ENCODE data around the gene IL1RL2. TPM values are rescaled to one million over a fixed set of nuclear protein-coding genes. Genes with fewer than 3 reads are reported as not detected.
A peak's percentile ranks its signal among the peaks of the same experiment; 100 is the strongest.

IL1RL2 gene
- total and polyA plus RNA-seq, 4 donors = 0.28 to 2.0 (median 1.2) TPM

DNA sequence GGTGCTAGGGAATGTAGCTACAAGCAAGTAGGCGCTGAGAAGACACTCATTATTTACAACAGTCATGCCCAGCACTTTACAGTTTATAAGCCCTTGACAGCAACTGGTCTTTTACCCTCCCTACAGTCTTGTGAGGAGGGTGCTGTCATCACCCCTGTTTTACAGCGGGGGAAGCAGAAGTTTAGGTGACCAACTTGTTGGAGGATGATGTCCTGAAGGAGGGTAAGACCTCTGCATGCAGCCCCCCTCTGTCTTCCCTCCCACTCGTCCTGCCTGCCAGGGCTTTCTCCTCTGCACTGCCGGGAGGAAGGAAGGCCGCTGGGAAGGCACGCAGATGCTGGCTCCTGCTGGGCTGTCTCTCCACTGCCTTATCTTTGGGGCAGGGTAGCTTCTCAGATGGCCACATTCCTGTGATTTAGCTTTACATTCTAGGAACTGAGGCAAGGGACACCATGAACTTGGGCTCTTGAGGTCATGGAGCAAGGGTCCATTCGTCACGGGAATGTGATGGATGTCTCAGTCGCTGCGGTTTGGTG is 43.3 kb upstream of the IL1RL2 start:
- H3K36me3 ChIP-seq (ENCODE audit: control insufficient read depth, insufficient read depth, low read length) = no peaks in the 10 kb centered on the region
- H3K27ac ChIP-seq (ENCODE audit: low read depth, low read length) = no peak overlapping the region
- H3K27me3 ChIP-seq (ENCODE audit: control insufficient read depth, insufficient read depth, low read length) = peaks cover 20% of the 10 kb centered on the region
- peaks cover 8% of the 10 kb centered on the region for H3K4me1 ChIP-seq (ENCODE audit: control insufficient read depth, insufficient read depth, low read length)
- no peaks in the 10 kb centered on the region for H3K9me3 ChIP-seq (ENCODE audit: control insufficient read depth, insufficient read depth, low read length)
- 76% methylated on average over 8 of the region's 10 CpGs for WGBS (ENCODE audit: insufficient coverage)
- peak in 1 of 6 donors; percentile 6 for DNase-seq (ENCODE audit: low read depth in 4 of 6, low spot score in 6 of 6)
- H3K4me3 ChIP-seq (ENCODE audit: low read depth, low read length) = peak overlapping the region; percentile 51

DNA sequence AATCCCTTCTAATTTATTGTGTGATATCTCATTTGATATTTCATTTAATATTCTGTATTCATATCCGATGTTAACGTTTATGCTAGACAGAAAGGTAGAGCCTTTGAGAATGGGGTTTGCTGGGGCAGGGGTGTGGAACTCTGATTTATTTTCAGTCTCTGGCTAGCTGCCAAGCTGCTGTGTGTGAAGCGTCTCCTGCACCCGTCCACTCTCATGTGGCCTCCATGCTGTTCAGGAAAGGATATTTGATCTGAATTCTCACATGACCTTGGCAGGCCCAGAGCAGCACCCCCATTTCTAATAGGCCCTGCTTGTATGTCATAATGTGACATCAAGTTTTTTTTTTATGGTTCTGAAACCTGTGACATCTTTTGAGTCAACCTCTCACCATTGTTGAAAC is 42.7 kb upstream of the IL1RL2 start:
- Histone ChIP-seq H3K4me3 (ENCODE audit: low read depth, low read length) (no peak overlapping the region), H3K36me3 (ENCODE audit: control insufficient read depth, insufficient read depth, low read length) (no peaks in the 10 kb centered on the region), H3K27me3 (ENCODE audit: control insufficient read depth, insufficient read depth, low read length) (peaks cover 20% of the 10 kb centered on the region), H3K9me3 (ENCODE audit: control insufficient read depth, insufficient read depth, low read length) (no peaks in the 10 kb centered on the region), H3K4me1 (ENCODE audit: control insufficient read depth, insufficient read depth, low read length) (peaks cover 8% of the 10 kb centered on the region), H3K27ac (ENCODE audit: low read depth, low read length) (no peak overlapping the region)
- peak in 2 of 6 donors; percentile 10 to 40 for DNase-seq (ENCODE audit: low read depth in 4 of 6, low spot score in 6 of 6)
- WGBS (ENCODE audit: insufficient coverage) = 32% methylated on average over 2 of the region's 4 CpGs

DNA sequence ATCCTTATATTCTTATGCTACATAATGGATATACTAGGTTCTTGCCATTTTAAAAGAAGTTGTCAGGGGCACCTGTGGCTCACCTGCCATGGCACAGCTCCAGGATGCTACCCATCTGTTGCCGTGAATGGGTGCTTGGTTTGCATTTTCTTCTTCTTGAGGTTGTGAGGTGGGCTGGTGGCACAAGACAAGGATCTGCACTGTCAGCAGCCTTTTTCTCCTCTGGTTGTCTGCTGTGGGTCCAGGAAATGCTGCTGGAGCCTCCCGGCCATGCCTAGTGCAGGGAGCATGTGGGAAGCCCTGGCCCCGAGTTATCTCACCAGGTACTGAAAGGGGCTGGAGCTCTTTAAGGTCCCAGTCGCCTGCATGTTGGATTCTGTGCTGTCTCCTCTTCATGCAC is 41.7 kb upstream of the IL1RL2 start:
- peaks cover 8% of the 10 kb centered on the region for H3K4me1 ChIP-seq (ENCODE audit: control insufficient read depth, insufficient read depth, low read length)
- no peak overlapping the region for H3K4me3 ChIP-seq (ENCODE audit: low read depth, low read length)
- H3K27ac ChIP-seq (ENCODE audit: low read depth, low read length) = no peak overlapping the region
- 85% methylated on average over 4 of the region's 4 CpGs for WGBS (ENCODE audit: insufficient coverage)
- H3K9me3 ChIP-seq (ENCODE audit: control insufficient read depth, insufficient read depth, low read length) = no peaks in the 10 kb centered on the region
- H3K27me3 ChIP-seq (ENCODE audit: control insufficient read depth, insufficient read depth, low read length) = peaks cover 20% of the 10 kb centered on the region
- no peaks in the 10 kb centered on the region for H3K36me3 ChIP-seq (ENCODE audit: control insufficient read depth, insufficient read depth, low read length)
- DNase-seq (ENCODE audit: low read depth in 4 of 6, low spot score in 6 of 6) = no peak

DNA sequence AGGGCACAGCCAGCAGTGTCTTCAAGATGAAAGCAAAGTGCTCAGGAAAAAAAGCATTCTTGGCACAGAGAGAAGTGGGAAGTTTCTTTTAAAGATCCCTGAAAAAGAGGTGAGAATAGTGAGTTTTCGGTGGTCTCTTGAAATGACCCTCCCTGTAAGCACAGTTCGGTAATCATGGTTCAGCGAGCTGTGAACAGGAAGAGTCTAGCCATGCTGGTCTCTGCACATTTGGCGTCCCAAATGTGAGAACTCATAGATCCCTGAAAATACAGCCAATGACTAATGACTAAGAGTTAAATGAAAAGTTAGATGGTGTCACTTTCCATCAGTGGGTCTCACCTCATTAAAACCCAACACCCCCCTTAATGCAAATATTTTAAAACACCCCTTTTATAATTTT is 40.9 kb upstream of the IL1RL2 start:
- no peak overlapping the region for H3K4me3 ChIP-seq (ENCODE audit: low read depth, low read length)
- H3K36me3 ChIP-seq (ENCODE audit: control insufficient read depth, insufficient read depth, low read length) = no peaks in the 10 kb centered on the region
- no peaks in the 10 kb centered on the region for H3K9me3 ChIP-seq (ENCODE audit: control insufficient read depth, insufficient read depth, low read length)
- no peak overlapping the region for H3K27ac ChIP-seq (ENCODE audit: low read depth, low read length)
- whole genome bisulfite sequencing (ENCODE audit: insufficient coverage) = 73% methylated on average over 1 of the region's 4 CpGs
- H3K27me3 ChIP-seq (ENCODE audit: control insufficient read depth, insufficient read depth, low read length) = peaks cover 20% of the 10 kb centered on the region
- DNase-seq (ENCODE audit: low read depth in 4 of 6, low spot score in 6 of 6) = no peak
- H3K4me1 ChIP-seq (ENCODE audit: control insufficient read depth, insufficient read depth, low read length) = peaks cover 8% of the 10 kb centered on the region

DNA sequence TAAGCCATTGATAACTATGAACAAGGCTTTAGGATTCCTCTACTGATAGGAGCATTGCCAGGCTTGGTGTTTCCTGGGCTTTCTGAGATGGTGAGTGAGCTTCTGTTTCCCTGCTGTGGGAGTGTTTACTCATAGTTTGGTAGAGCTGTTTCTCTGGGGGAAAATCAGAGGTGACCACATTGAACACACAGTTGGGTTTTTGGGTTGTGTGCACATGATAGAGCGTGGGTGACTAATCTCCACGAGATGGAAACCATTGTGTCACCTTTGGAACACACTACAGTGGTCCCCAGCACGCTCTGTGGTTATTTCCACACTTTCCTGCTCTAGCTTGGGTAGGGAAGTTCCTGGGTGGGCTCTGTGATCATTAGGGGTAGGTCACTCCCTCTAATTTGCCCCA is 38.9 kb upstream of the IL1RL2 start:
- Histone ChIP-seq H3K9me3 (ENCODE audit: control insufficient read depth, insufficient read depth, low read length) (no peaks in the 10 kb centered on the region), H3K4me1 (ENCODE audit: control insufficient read depth, insufficient read depth, low read length) (peaks cover 1% of the 10 kb centered on the region), H3K4me3 (ENCODE audit: low read depth, low read length) (no peak overlapping the region), H3K27ac (ENCODE audit: low read depth, low read length) (no peak overlapping the region), H3K36me3 (ENCODE audit: control insufficient read depth, insufficient read depth, low read length) (no peaks in the 10 kb centered on the region), H3K27me3 (ENCODE audit: control insufficient read depth, insufficient read depth, low read length) (peaks cover 11% of the 10 kb centered on the region)
- WGBS (ENCODE audit: insufficient coverage) = no CpG with 5 or more reads among the region's 3 CpGs
- no peak for DNase-seq (ENCODE audit: low read depth in 4 of 6, low spot score in 6 of 6)

DNA sequence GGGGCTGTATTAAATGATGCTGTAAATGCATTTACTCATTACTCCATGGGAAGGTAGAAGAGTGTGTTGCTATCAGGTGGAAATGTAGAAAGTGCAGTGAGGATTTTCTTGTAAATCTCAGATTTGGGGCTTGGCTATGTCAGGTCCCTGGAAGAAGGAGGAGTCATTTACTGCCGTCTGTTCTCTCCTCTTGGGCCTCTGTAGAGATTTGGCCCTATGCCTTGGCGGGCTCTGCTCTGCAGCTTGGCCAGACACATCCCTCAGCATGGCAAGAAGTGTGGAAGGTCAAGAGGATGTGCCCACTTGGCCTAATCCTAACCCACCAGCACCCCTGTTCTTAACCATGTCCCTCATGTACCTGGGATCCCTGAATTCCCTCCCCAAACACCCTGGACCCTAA is 37.6 kb upstream of the IL1RL2 start:
- Histone ChIP-seq H3K9me3 (ENCODE audit: control insufficient read depth, insufficient read depth, low read length) (no peaks in the 10 kb centered on the region), H3K27me3 (ENCODE audit: control insufficient read depth, insufficient read depth, low read length) (no peaks in the 10 kb centered on the region), H3K27ac (ENCODE audit: low read depth, low read length) (no peak overlapping the region), H3K4me1 (ENCODE audit: control insufficient read depth, insufficient read depth, low read length) (no peaks in the 10 kb centered on the region), H3K36me3 (ENCODE audit: control insufficient read depth, insufficient read depth, low read length) (no peaks in the 10 kb centered on the region), H3K4me3 (ENCODE audit: low read depth, low read length) (no peak overlapping the region)
- no peak for DNase-seq (ENCODE audit: low read depth in 4 of 6, low spot score in 6 of 6)
- WGBS (ENCODE audit: insufficient coverage) = 75% methylated on average over 2 of the region's 2 CpGs

DNA sequence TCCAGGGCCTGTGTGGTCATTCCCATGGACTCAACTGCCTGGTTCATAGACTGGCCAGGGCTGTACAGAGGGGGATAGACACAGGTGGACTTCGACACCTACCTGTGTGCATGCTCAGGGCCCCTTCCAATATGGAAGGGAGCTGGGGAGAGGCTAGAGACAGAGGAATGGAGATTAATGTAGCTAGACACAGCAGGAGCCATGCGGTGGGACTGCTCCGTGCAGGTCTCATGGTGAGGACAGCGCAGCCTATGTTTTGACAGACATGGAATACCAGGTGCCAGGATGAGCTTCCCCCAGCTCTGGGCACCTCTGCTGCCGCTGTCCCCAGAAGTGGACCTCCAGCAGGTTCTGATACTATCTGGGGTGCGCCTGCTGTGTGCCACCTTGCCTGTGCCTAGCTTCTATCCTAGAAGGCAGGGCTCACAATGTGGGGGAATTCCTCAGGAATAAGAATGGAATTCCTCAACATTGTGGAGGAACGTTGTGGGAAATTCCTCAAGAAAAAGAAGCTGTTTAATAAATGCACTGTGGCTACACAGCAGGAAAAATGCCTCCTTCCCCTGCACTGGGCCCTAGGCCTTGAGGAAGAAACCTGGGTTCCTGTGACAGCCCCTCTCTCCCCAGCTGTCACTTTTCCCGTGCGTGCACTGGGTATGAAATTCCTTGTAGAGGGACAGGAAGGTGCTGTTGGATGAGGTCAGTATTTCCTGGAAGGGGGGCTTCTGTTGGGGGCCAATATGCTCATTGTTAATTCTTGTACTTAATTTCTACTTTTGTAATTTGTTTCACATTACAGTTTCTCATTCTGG is 37.0 kb upstream of the IL1RL2 start:
- 93% methylated on average over 6 of the region's 9 CpGs for WGBS (ENCODE audit: insufficient coverage)
- Histone ChIP-seq H3K27ac (ENCODE audit: low read depth, low read length) (no peak overlapping the region), H3K4me1 (ENCODE audit: control insufficient read depth, insufficient read depth, low read length) (no peaks in the 10 kb centered on the region), H3K4me3 (ENCODE audit: low read depth, low read length) (no peak overlapping the region), H3K36me3 (ENCODE audit: control insufficient read depth, insufficient read depth, low read length) (no peaks in the 10 kb centered on the region), H3K27me3 (ENCODE audit: control insufficient read depth, insufficient read depth, low read length) (no peaks in the 10 kb centered on the region), H3K9me3 (ENCODE audit: control insufficient read depth, insufficient read depth, low read length) (no peaks in the 10 kb centered on the region)
- DNase-seq (ENCODE audit: low read depth in 4 of 6, low spot score in 6 of 6) = no peak

DNA sequence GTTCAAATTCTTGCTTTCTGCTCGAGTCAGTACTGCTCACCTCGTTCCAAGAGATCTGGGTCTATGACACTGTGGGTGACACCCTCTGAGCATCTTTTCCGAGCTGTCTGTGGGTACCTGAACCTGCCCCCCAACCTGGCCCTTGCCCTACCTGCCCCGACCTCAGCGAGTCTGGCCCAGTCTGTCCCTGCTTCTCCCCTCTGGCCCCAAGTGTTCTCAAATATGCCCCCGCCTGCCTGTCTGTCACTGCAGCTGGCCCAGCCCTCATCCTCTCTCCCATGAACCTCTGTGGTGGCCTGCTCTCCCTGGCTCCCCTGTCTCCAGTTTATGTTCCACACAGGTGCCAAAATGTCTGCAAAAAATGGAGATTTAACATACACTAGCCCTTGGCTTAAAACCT is 32.5 kb upstream of the IL1RL2 start:
- Histone ChIP-seq H3K36me3 (ENCODE audit: control insufficient read depth, insufficient read depth, low read length) (no peaks in the 10 kb centered on the region), H3K27me3 (ENCODE audit: control insufficient read depth, insufficient read depth, low read length) (no peaks in the 10 kb centered on the region), H3K9me3 (ENCODE audit: control insufficient read depth, insufficient read depth, low read length) (no peaks in the 10 kb centered on the region), H3K4me1 (ENCODE audit: control insufficient read depth, insufficient read depth, low read length) (no peaks in the 10 kb centered on the region), H3K4me3 (ENCODE audit: low read depth, low read length) (no peak overlapping the region), H3K27ac (ENCODE audit: low read depth, low read length) (no peak overlapping the region)
- 95% methylated on average over 6 of the region's 6 CpGs for WGBS (ENCODE audit: insufficient coverage)
- no peak for DNase-seq (ENCODE audit: low read depth in 4 of 6, low spot score in 6 of 6)

DNA sequence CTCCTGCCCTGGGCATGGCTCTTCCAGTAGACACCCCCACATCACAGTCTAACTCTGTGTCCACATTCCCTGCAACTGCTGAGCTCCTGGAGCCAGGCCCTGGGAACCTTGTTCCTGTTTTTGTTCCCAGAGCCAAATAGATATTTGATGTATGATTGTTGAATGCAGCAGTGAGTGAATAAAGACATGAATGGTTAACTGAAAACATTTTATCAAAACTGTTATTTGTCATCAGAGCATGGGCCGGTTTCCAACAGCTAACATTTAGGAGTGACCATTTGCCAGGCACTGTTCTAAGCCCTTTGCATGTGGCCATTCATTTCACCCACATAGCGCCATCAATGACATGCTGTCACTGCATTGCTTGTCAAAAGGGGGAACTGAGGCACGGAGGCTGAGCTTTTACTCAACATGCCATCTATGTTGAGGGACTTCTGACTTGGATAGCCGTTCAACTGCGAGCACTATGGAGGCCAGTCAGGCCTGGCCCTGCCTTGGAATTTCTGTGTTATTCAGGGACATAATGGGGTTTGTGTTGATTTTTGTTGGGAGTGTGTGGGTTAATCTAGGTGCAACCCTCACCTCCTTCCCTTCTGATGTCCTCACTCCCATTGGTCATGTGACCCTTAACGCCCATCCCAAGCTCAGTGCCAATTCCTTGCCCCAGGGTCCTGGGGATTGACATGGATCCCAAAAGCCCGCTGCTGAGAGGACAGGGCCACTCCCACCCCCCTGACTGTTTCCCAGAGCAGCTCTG is 31.7 kb upstream of the IL1RL2 start:
- WGBS (ENCODE audit: insufficient coverage) = 79% methylated on average over 7 of the region's 7 CpGs
- no peak overlapping the region for H3K27ac ChIP-seq (ENCODE audit: low read depth, low read length)
- no peaks in the 10 kb centered on the region for H3K36me3 ChIP-seq (ENCODE audit: control insufficient read depth, insufficient read depth, low read length)
- no peak for DNase-seq (ENCODE audit: low read depth in 4 of 6, low spot score in 6 of 6)
- H3K4me3 ChIP-seq (ENCODE audit: low read depth, low read length) = no peak overlapping the region
- H3K27me3 ChIP-seq (ENCODE audit: control insufficient read depth, insufficient read depth, low read length) = no peaks in the 10 kb centered on the region
- no peaks in the 10 kb centered on the region for H3K9me3 ChIP-seq (ENCODE audit: control insufficient read depth, insufficient read depth, low read length)
- no peaks in the 10 kb centered on the region for H3K4me1 ChIP-seq (ENCODE audit: control insufficient read depth, insufficient read depth, low read length)
